WTC11 (cell line): ENCODE data around the gene ARPC1B. TPM values are rescaled to one million over a fixed set of nuclear protein-coding genes. Genes with fewer than 3 reads are reported as not detected.
A peak's percentile ranks its signal among the peaks of the same experiment; 100 is the strongest.

Experiments used
- ATAC-seq: fragments of 200-7000 bp; cut with Tn5 transposase; 2 replicates; pipeline ENCODE4 v1.10.0; 2021; ENCODE audit warnings: mild to moderate bottlenecking, moderate library complexity
- CTCF ChIA-PET: fragments of 300-600 bp; sonication (Branson Sonifier 250); formaldehyde crosslinking; loops from one replicate; lab custom pipeline; 2021; ENCODE audit warnings: antibody characterized with exemption; lab: Charles Lee
- POLR2A ChIA-PET: fragments of 350-600 bp; sonication (Branson Sonifier 250); formaldehyde crosslinking; loops from one replicate; lab custom pipeline; 2021; ENCODE audit warnings: antibody characterized with exemption; lab: Charles Lee
- DNase-seq: peaks from one replicate; pipeline ENCODE4 v3.0.0; 2021; ENCODE audit warnings: low spot score
- H3K27ac Mint-ChIP-seq: 2 replicates; pipeline ENCODE4 v1.8.0; 2021; ENCODE audit warnings: mixed read lengths
- H3K27me3 Mint-ChIP-seq: 2 replicates; pipeline ENCODE4 v1.8.0; 2021; ENCODE audit warnings: low read depth, mild to moderate bottlenecking, moderate library complexity, mixed read lengths
- H3K36me3 Mint-ChIP-seq: 2 replicates; pipeline ENCODE4 v1.8.0; 2021; ENCODE audit warnings: mixed read lengths
- H3K4me1 Mint-ChIP-seq: 2 replicates; pipeline ENCODE4 v1.8.0; 2022; ENCODE audit warnings: mixed read lengths
- H3K4me3 Mint-ChIP-seq: 2 replicates; pipeline ENCODE4 v1.8.0; 2021; ENCODE audit warnings: mild to moderate bottlenecking, moderate library complexity, mixed read lengths
- H3K9me3 Mint-ChIP-seq: 2 replicates; pipeline ENCODE4 v1.8.0; 2021; ENCODE audit warnings: mixed read lengths
- ATF1 ChIP-seq: sonication (generic); formaldehyde crosslinking; IDR thresholded peaks from 2 replicates; pipeline ENCODE4 v1.8.1; 2023; ENCODE audit warnings: mild to moderate bottlenecking, moderate library complexity, missing genetic modification reagents
- CBFB ChIP-seq: sonication (generic); formaldehyde crosslinking; IDR thresholded peaks from 2 replicates; pipeline ENCODE4 v1.8.1; 2022; ENCODE audit warnings: mild to moderate bottlenecking, low read depth, missing genetic modification reagents
- CREB1 ChIP-seq: sonication (generic); formaldehyde crosslinking; IDR thresholded peaks from 2 replicates; pipeline ENCODE4 v1.8.0; 2023; ENCODE audit warnings: mild to moderate bottlenecking, missing genetic modification reagents
- ESRRA ChIP-seq: sonication (generic); formaldehyde crosslinking; IDR thresholded peaks from 2 replicates; pipeline ENCODE4 v1.8.1; 2022; ENCODE audit warnings: mild to moderate bottlenecking, missing genetic modification reagents, borderline replicate concordance
- HMGA2 ChIP-seq: fragments of 250-450 bp; sonication (Bioruptor Pico); IDR thresholded peaks from 2 replicates; pipeline ENCODE4 v1.4.0; 2021; ENCODE audit warnings: mild to moderate bottlenecking, moderate library complexity
- JAZF1 ChIP-seq: fragments of 250-450 bp; sonication (Bioruptor Pico); IDR thresholded peaks from 2 replicates; pipeline ENCODE4 v1.9.0; 2021; ENCODE audit warnings: moderate library complexity, mild to moderate bottlenecking, inconsistent platforms
- JUN ChIP-seq: sonication (generic); formaldehyde crosslinking; IDR thresholded peaks from 2 replicates; pipeline ENCODE4 v1.8.0; 2023; ENCODE audit warnings: mild to moderate bottlenecking, missing genetic modification reagents
- MYBL2 ChIP-seq: sonication (generic); formaldehyde crosslinking; IDR thresholded peaks from 2 replicates; pipeline ENCODE4 v1.8.1; 2023; ENCODE audit warnings: mild to moderate bottlenecking, moderate library complexity, missing genetic modification reagents
- NFE2L1 ChIP-seq: sonication (generic); formaldehyde crosslinking; IDR thresholded peaks from 2 replicates; pipeline ENCODE4 v1.8.1; 2023; ENCODE audit warnings: missing genetic modification reagents
- TP53 ChIP-seq: sonication (generic); formaldehyde crosslinking; IDR thresholded peaks from 2 replicates; pipeline ENCODE4 v1.8.1; 2023; ENCODE audit warnings: mild to moderate bottlenecking, missing genetic modification reagents
- ZNF232 ChIP-seq: sonication (generic); formaldehyde crosslinking; IDR thresholded peaks from 2 replicates; pipeline ENCODE4 v1.8.0; 2022; ENCODE audit warnings: mild to moderate bottlenecking, missing genetic modification reagents
- ZNF263 ChIP-seq: sonication (generic); formaldehyde crosslinking; IDR thresholded peaks from 2 replicates; pipeline ENCODE4 v1.8.1; 2022; ENCODE audit warnings: low read depth, mild to moderate bottlenecking, moderate library complexity, missing genetic modification reagents
- ZNF671 ChIP-seq: fragments of 250-450 bp; sonication (Bioruptor Pico); IDR thresholded peaks from 2 replicates; pipeline ENCODE4 v1.8.0; 2021; ENCODE audit warnings: mild to moderate bottlenecking
- total RNA-seq: library from RNA; stranded (reverse); gene quantifications from 3 replicates; pipeline ENCODE4 v1.2.3, GENCODE V29; 2021
- TF ChIP-seq, protein P1 (sequence below): sonication (generic); formaldehyde crosslinking; IDR thresholded peaks from 2 replicates; pipeline ENCODE4 v1.8.0; 2022; ENCODE audit warnings: mild to moderate bottlenecking, missing genetic modification reagents
- TF ChIP-seq, protein P2 (sequence below): fragments of 250-450 bp; sonication (Bioruptor Pico); IDR thresholded peaks from 2 replicates; pipeline ENCODE4 v2.1.2; 2022; ENCODE audit warnings: mild to moderate bottlenecking, moderate library complexity
- TF ChIP-seq, protein P3 (sequence below): sonication (generic); formaldehyde crosslinking; conservative IDR thresholded peaks from 2 replicates; pipeline ENCODE4 v1.8.1; 2022; ENCODE audit warnings: mild to moderate bottlenecking, missing genetic modification reagents
- TF ChIP-seq, protein P4 (sequence below): sonication (generic); formaldehyde crosslinking; IDR thresholded peaks from 2 replicates; pipeline ENCODE4 v1.8.1; 2022; ENCODE audit warnings: mild to moderate bottlenecking, missing genetic modification reagents, moderate library complexity, borderline replicate concordance
- TF ChIP-seq, protein P5 (sequence below): sonication (generic); formaldehyde crosslinking; IDR thresholded peaks from 2 replicates; pipeline ENCODE4 v1.8.1; 2023; ENCODE audit warnings: mild to moderate bottlenecking, missing genetic modification reagents
- TF ChIP-seq, protein P6 (sequence below): sonication (generic); formaldehyde crosslinking; conservative IDR thresholded peaks from 2 replicates; pipeline ENCODE4 v1.8.1; 2023; ENCODE audit warnings: mild to moderate bottlenecking, low read depth, missing genetic modification reagents, moderate library complexity

The ARPC1B gene
- total RNA-seq, 1 experiment from 2014 or later = 66.2 TPM

DNA sequence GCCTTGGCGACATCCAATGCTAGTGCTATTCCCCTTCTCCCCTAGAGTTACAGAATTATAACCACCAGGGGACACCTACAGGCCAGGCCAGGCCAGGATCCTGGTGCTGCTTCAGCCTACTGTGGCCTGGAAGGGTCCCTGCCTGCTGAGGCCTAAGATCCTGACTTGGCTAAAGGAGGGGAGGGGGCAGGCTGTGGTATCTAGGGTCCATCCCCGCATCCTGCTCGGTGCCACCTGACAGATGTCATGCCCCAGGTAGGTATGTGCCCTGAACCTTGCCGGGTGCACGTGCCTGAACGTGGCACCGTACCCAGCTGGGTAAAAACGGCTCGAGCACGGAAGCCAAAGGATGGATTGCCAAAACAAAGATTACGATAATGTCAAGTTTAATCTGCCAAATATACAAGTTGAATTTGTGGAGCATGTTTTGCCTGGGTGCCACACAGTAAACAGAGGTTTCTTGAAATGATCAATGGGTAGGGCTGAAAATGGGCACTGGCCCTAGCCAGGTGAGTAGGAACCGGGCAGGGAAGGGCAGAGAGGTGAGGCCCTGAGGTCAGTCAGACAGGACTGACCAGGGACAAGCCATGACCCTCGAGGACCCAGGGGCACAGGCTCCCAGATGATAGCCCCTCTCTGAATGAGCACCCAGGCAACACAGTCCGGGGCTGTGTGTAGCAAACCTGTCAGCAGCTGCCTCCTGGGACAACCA lies 21.2 kb downstream of the ARPC1B start:
- peak overlapping the region; percentile 41 for H3K27ac Mint-ChIP-seq

More for the DNA sequence above, 21.2 kb downstream of the ARPC1B start:
- ATAC-seq (no peak), DNase-seq (no peak)
- POLR2A ChIA-PET = interaction anchor here (0.5 to 3.5 kb wide), 3 partner anchors 13 to 108 kb away, joined by 3 to 37 read pairs (median 5); partner anchors contain the start of genes BUD31 and PDAP1
- peaks cover 49% of the 10 kb centered on the region for H3K36me3 Mint-ChIP-seq
- TF ChIP-seq, protein P1, sequence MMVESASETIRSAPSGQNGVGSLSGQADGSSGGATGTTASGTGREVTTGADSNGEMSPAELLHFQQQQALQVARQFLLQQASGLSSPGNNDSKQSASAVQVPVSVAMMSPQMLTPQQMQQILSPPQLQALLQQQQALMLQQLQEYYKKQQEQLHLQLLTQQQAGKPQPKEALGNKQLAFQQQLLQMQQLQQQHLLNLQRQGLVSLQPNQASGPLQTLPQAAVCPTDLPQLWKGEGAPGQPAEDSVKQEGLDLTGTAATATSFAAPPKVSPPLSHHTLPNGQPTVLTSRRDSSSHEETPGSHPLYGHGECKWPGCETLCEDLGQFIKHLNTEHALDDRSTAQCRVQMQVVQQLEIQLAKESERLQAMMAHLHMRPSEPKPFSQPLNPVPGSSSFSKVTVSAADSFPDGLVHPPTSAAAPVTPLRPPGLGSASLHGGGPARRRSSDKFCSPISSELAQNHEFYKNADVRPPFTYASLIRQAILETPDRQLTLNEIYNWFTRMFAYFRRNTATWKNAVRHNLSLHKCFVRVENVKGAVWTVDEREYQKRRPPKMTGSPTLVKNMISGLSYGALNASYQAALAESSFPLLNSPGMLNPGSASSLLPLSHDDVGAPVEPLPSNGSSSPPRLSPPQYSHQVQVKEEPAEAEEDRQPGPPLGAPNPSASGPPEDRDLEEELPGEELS (CRISPR knock-in tag) = no peak
- no peak for TF ChIP-seq MYBL2 (CRISPR knock-in tag)
- TF ChIP-seq ZNF671 (CRISPR knock-in tag) = no peak
- no peak for TF ChIP-seq ATF1 (CRISPR knock-in tag)
- TF ChIP-seq ZNF263 (CRISPR knock-in tag) = no peak
- TF ChIP-seq, protein P2, sequence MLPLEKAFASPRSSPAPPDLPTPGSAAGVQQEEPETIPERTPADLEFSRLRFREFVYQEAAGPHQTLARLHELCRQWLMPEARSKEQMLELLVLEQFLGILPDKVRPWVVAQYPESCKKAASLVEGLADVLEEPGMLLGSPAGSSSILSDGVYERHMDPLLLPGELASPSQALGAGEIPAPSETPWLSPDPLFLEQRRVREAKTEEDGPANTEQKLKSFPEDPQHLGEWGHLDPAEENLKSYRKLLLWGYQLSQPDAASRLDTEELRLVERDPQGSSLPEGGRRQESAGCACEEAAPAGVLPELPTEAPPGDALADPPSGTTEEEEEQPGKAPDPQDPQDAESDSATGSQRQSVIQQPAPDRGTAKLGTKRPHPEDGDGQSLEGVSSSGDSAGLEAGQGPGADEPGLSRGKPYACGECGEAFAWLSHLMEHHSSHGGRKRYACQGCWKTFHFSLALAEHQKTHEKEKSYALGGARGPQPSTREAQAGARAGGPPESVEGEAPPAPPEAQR (CRISPR knock-in tag) = no peak
- TF ChIP-seq, protein P3, sequence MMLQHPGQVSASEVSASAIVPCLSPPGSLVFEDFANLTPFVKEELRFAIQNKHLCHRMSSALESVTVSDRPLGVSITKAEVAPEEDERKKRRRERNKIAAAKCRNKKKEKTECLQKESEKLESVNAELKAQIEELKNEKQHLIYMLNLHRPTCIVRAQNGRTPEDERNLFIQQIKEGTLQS (CRISPR knock-in tag) = no peak
- TF ChIP-seq, protein P4, sequence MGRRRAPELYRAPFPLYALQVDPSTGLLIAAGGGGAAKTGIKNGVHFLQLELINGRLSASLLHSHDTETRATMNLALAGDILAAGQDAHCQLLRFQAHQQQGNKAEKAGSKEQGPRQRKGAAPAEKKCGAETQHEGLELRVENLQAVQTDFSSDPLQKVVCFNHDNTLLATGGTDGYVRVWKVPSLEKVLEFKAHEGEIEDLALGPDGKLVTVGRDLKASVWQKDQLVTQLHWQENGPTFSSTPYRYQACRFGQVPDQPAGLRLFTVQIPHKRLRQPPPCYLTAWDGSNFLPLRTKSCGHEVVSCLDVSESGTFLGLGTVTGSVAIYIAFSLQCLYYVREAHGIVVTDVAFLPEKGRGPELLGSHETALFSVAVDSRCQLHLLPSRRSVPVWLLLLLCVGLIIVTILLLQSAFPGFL = no peak
- no peak for TF ChIP-seq CBFB (CRISPR knock-in tag)
- no peak for TF ChIP-seq TP53 (CRISPR knock-in tag)
- TF ChIP-seq, protein P5, sequence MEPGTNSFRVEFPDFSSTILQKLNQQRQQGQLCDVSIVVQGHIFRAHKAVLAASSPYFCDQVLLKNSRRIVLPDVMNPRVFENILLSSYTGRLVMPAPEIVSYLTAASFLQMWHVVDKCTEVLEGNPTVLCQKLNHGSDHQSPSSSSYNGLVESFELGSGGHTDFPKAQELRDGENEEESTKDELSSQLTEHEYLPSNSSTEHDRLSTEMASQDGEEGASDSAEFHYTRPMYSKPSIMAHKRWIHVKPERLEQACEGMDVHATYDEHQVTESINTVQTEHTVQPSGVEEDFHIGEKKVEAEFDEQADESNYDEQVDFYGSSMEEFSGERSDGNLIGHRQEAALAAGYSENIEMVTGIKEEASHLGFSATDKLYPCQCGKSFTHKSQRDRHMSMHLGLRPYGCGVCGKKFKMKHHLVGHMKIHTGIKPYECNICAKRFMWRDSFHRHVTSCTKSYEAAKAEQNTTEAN (CRISPR knock-in tag) = no peak
- TF ChIP-seq CREB1 (CRISPR knock-in tag) = no peak
- TF ChIP-seq ESRRA = no peak
- no peak for TF ChIP-seq ZNF232 (CRISPR knock-in tag)
- no peak for TF ChIP-seq JAZF1
- no peak for TF ChIP-seq NFE2L1 (CRISPR knock-in tag)
- no peak for TF ChIP-seq JUN (CRISPR knock-in tag)
- TF ChIP-seq HMGA2 = no peak
- TF ChIP-seq, protein P6, sequence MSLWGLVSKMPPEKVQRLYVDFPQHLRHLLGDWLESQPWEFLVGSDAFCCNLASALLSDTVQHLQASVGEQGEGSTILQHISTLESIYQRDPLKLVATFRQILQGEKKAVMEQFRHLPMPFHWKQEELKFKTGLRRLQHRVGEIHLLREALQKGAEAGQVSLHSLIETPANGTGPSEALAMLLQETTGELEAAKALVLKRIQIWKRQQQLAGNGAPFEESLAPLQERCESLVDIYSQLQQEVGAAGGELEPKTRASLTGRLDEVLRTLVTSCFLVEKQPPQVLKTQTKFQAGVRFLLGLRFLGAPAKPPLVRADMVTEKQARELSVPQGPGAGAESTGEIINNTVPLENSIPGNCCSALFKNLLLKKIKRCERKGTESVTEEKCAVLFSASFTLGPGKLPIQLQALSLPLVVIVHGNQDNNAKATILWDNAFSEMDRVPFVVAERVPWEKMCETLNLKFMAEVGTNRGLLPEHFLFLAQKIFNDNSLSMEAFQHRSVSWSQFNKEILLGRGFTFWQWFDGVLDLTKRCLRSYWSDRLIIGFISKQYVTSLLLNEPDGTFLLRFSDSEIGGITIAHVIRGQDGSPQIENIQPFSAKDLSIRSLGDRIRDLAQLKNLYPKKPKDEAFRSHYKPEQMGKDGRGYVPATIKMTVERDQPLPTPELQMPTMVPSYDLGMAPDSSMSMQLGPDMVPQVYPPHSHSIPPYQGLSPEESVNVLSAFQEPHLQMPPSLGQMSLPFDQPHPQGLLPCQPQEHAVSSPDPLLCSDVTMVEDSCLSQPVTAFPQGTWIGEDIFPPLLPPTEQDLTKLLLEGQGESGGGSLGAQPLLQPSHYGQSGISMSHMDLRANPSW (CRISPR knock-in tag) = no peak
- H3K4me1 Mint-ChIP-seq = peaks cover 12% of the 10 kb centered on the region
- CTCF ChIA-PET = no interaction called here
- H3K27me3 Mint-ChIP-seq = no peaks in the 10 kb centered on the region
- H3K9me3 Mint-ChIP-seq = no peaks in the 10 kb centered on the region
- H3K4me3 Mint-ChIP-seq = no peak overlapping the region
